Keratinocyte (primary cell): Measurements from ENCODE around the gene GSK3A. TPM values are rescaled to one million over a fixed set of nuclear protein-coding genes. Genes with fewer than 3 reads are reported as not detected.

Source experiments
- DNase-seq: peaks from one replicate; pipeline ENCODE4 v3.0.0-alpha.2; 2011; ENCODE audit warnings: low read depth, missing footprints, low spot score
- FAIRE-seq: peaks from 2 replicates; lab custom pipeline; 2011; peaks lifted over from hg19 to GRCh38; lab: Jason Lieb, UNC
- H2AFZ ChIP-seq: 2 replicates; pipeline ENCODE4 v1.6.0; 2012; ENCODE audit warnings: low read length, control low read depth, inconsistent platforms; ENCODE audit not compliant: control insufficient read depth
- H3K27ac ChIP-seq: 2 replicates; pipeline ENCODE4 v1.5.1; 2011; ENCODE audit warnings: low read length; ENCODE audit not compliant: control insufficient read depth, insufficient read depth
- H3K27me3 ChIP-seq: 3 replicates; pipeline ENCODE4 v1.6.0; 2011; ENCODE audit warnings: low read length; ENCODE audit not compliant: control insufficient read depth, insufficient read depth; ENCODE audit errors: extremely low read depth
- H3K36me3 ChIP-seq, 2 experiments: 2 replicates in 1 of 2; 3 replicates in 1 of 2; pipeline ENCODE4 v1.5.1; 2011; ENCODE audit warnings: low read length in 2 of 2, mild to moderate bottlenecking in 1 of 2; ENCODE audit not compliant: control insufficient read depth in 2 of 2, insufficient read depth in 2 of 2; ENCODE audit errors: extremely low read depth in 1 of 2
- H3K4me1 ChIP-seq: 3 replicates; pipeline ENCODE4 v1.5.1; 2011; ENCODE audit warnings: low read length; ENCODE audit not compliant: control insufficient read depth, insufficient read depth; ENCODE audit errors: extremely low read depth
- H3K4me2 ChIP-seq: 3 replicates; pipeline ENCODE4 v1.6.0; 2011; ENCODE audit warnings: low read depth, low read length; ENCODE audit not compliant: control insufficient read depth, insufficient read depth; ENCODE audit errors: extremely low read depth
- H3K4me3 ChIP-seq, 3 experiments: fragments of 200-600 bp in 1 of 3; sonication (generic) in 1 of 3; 2 replicates in 2 of 3; 3 replicates in 1 of 3; pipeline ENCODE4 v1.5.1; 2011 to 2016; ENCODE audit warnings: low read length in 3 of 3, mild to moderate bottlenecking in 3 of 3, control low read depth in 2 of 3, inconsistent platforms in 1 of 3, low read depth in 1 of 3, mixed read lengths in 1 of 3, mixed run types in 1 of 3, moderate library complexity in 1 of 3; ENCODE audit not compliant: control insufficient read depth in 2 of 3, insufficient read depth in 2 of 3; ENCODE audit errors: extremely low read depth in 1 of 3
- H3K79me2 ChIP-seq: 2 replicates; pipeline ENCODE4 v1.6.0; 2012; ENCODE audit warnings: low read length; ENCODE audit not compliant: control insufficient read depth, insufficient read depth
- H3K9ac ChIP-seq: 3 replicates; pipeline ENCODE4 v1.6.0; 2011; ENCODE audit warnings: low read length; ENCODE audit not compliant: control insufficient read depth, insufficient read depth; ENCODE audit errors: extremely low read depth
- H3K9me1 ChIP-seq: 3 replicates; pipeline ENCODE4 v1.6.0; 2011; ENCODE audit warnings: low read length; ENCODE audit not compliant: control insufficient read depth, insufficient read depth; ENCODE audit errors: extremely low read depth
- H3K9me3 ChIP-seq: 2 replicates; pipeline ENCODE4 v1.5.1; 2012; ENCODE audit warnings: low read depth, low read length; ENCODE audit not compliant: control insufficient read depth
- H4K20me1 ChIP-seq: 3 replicates; pipeline ENCODE4 v1.6.0; 2011; ENCODE audit warnings: low read length; ENCODE audit not compliant: control insufficient read depth, insufficient read depth; ENCODE audit errors: extremely low read depth
- EZH2 ChIP-seq: IDR thresholded peaks from one replicate; pipeline ENCODE4 v1.6.1; 2012; ENCODE audit warnings: inconsistent platforms, mild to moderate bottlenecking, low read length, moderate library complexity
- dilution Hi-C: fragments of 300-500 bp; cut with MboI; formaldehyde crosslinking; loops from one replicate; pipeline ENCODE4 v1.7.0; 2020; ENCODE audit warnings: low sequenced_read_pairs; ENCODE audit not compliant: extremely low pct_ligation_motif_present
- polyA plus RNA-seq, 5 experiments: library from polyadenylated mRNA; depleted of rRNA in 3 of 5; stranded (reverse) in 3 of 5; stranded (forward) in 1 of 5; unstranded in 1 of 5; fragments of >200 nt; gene quantifications; 1 replicate in 1 of 5; 2 replicates in 3 of 5; 3 replicates in 1 of 5; pipeline versions ENCODE4 v1.2.1 to v1.2.3, GENCODE V29; 2011 to 2012; ENCODE audit warnings: missing spikeins in 2 of 5, low read depth in 1 of 5, low replicate concordance in 1 of 5
- TF ChIP-seq, protein P1 (sequence below), 3 experiments: IDR thresholded peaks in 1 of 3; conservative IDR thresholded peaks in 1 of 3; optimal IDR thresholded peaks in 1 of 3; 2 replicates in 2 of 3; 3 replicates in 1 of 3; pipeline versions ENCODE3 to v1.5.1; 2011; ENCODE audit warnings: low read length in 3 of 3, mild to moderate bottlenecking in 3 of 3, moderate library complexity in 2 of 3, control low read depth in 1 of 3, inconsistent platforms in 1 of 3; ENCODE audit not compliant: insufficient read depth in 2 of 3; ENCODE audit errors: extremely low read depth in 1 of 3

Gene GSK3A
- polyA plus RNA-seq, 1 donor (not counting 4 experiments of a cell fraction or from before 2014, with no cell fraction given): 36.9 TPM

DNA sequence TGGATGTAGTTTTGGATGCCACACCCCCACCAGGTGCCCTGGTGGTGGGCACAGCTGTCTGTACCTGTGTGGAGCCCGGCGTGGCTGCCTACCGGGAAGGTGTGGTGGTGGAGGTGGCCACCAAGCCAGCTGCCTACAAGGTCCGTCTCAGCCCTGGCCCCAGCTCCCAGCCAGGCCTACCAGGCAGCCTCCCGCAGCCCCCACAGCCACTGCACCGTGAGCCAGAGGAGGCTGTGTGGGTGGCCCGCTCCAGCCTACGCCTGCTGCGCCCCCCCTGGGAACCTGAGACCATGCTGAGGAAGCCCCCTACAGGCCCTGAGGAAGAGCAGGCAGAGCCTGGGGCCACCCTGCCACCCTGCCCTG lies 30.1 kb upstream of the GSK3A start:
- peaks cover 61% of the 10 kb centered on the region for H3K79me2 ChIP-seq
- FAIRE-seq (no peak), DNase-seq (no peak)
- no peaks in the 10 kb centered on the region for H3K27me3 ChIP-seq
- TF ChIP-seq EZH2: no peak
- TF ChIP-seq, protein P1, sequence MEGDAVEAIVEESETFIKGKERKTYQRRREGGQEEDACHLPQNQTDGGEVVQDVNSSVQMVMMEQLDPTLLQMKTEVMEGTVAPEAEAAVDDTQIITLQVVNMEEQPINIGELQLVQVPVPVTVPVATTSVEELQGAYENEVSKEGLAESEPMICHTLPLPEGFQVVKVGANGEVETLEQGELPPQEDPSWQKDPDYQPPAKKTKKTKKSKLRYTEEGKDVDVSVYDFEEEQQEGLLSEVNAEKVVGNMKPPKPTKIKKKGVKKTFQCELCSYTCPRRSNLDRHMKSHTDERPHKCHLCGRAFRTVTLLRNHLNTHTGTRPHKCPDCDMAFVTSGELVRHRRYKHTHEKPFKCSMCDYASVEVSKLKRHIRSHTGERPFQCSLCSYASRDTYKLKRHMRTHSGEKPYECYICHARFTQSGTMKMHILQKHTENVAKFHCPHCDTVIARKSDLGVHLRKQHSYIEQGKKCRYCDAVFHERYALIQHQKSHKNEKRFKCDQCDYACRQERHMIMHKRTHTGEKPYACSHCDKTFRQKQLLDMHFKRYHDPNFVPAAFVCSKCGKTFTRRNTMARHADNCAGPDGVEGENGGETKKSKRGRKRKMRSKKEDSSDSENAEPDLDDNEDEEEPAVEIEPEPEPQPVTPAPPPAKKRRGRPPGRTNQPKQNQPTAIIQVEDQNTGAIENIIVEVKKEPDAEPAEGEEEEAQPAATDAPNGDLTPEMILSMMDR (optimal IDR thresholded peaks at IDR 0.05 in 1 of 3, IDR thresholded peaks at IDR 0.05 in 1 of 3, conservative IDR thresholded peaks at IDR 0.05 in 1 of 3; ENCODE audit: extremely low read depth in 1 of 3, insufficient read depth in 2 of 3, low read length in 3 of 3): no peak
- dilution Hi-C loops: no loop called here
- no peak overlapping the region for H3K27ac ChIP-seq
- peaks cover 2% of the 10 kb centered on the region for H3K9me1 ChIP-seq
- no peak overlapping the region for H3K4me2 ChIP-seq
- no peak overlapping the region for H2AFZ ChIP-seq
- H4K20me1 ChIP-seq: no peaks in the 10 kb centered on the region
- H3K4me1 ChIP-seq: peaks cover 47% of the 10 kb centered on the region
- H3K4me3 ChIP-seq: no peak overlapping the region
- no peak overlapping the region for H3K9ac ChIP-seq
- H3K36me3 ChIP-seq: peaks cover 21 to 29% of the 10 kb centered on the region in 2 experiments
- no peaks in the 10 kb centered on the region for H3K9me3 ChIP-seq

DNA sequence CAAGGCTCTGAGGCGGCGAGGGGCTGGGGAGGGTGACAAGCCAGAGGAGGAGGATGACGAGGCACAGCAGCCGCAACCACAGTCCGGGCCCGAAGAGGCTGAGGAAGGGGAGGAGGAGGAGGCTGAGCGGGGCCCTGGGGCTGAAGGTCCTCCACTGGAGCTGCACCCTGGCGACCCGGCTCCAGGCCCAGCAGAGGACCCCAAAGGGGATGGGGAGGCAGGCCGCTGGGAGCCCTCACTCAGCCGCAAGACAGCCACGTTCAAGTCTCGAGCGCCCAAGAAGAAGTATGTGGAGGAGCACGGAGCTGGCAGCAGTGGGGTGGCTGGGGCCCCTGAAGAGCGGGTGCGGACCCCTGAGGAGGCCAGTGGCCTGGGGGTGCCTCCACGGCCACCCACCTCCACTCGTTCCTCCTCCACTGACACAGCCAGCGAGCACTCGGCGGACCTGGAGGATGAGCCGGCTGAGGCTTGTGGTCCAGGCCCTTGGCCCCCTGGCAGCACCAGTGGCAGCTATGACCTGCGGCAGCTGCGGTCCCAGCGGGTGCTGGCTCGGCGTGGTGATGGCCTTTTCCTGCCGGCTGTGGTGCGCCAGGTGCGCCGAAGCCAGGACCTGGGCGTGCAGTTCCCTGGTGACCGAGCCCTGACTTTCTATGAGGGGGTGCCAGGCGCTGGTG lies 29.6 kb upstream of the GSK3A start:
- Histone ChIP-seq H3K4me3 (no peak overlapping the region), H2AFZ (no peak overlapping the region), H3K9me1 (peaks cover 2% of the 10 kb centered on the region), H3K9me3 (no peaks in the 10 kb centered on the region), H4K20me1 (no peaks in the 10 kb centered on the region), H3K27ac (no peak overlapping the region), H3K36me3 (peaks cover 19 to 29% of the 10 kb centered on the region in 2 experiments), H3K4me2 (no peak overlapping the region), H3K79me2 (peaks cover 61% of the 10 kb centered on the region), H3K27me3 (no peaks in the 10 kb centered on the region), H3K9ac (no peak overlapping the region), H3K4me1 (peaks cover 44% of the 10 kb centered on the region)
- FAIRE-seq (no peak), DNase-seq (no peak)
- dilution Hi-C loops: no loop called here
- TF ChIP-seq, protein P1 (optimal IDR thresholded peaks at IDR 0.05 in 1 of 3, IDR thresholded peaks at IDR 0.05 in 1 of 3, conservative IDR thresholded peaks at IDR 0.05 in 1 of 3; ENCODE audit: extremely low read depth in 1 of 3, insufficient read depth in 2 of 3, low read length in 3 of 3): no peak
- TF ChIP-seq EZH2: no peak
